Testis (tissue), 3 donors: ENCODE data around the gene RANBP17. TPM values are rescaled to one million over a fixed set of nuclear protein-coding genes. Genes with fewer than 3 reads are reported as not detected.

Source experiments
- DNase-seq: peaks from one replicate; pipeline ENCODE4 v3.0.0-alpha.2; 2019
- H3K27ac ChIP-seq, 2 donors: fragments of 200-600 bp; sonication (generic); one replicate each; pipeline ENCODE4 v1.5.1; 2019
- H3K27me3 ChIP-seq: fragments of 200-600 bp; sonication (generic); one replicate; pipeline ENCODE4 v1.5.1; 2019
- H3K36me3 ChIP-seq: fragments of 200-600 bp; sonication (generic); one replicate; pipeline ENCODE4 v1.5.1; 2017; ENCODE audit warnings: low read depth; ENCODE audit errors: missing control alignments
- H3K4me1 ChIP-seq: fragments of 200-600 bp; sonication (generic); one replicate; pipeline ENCODE4 v1.5.1; 2019
- H3K4me3 ChIP-seq, 2 donors: fragments of 200-600 bp; sonication (generic); one replicate each; pipeline ENCODE4 v1.5.1; 2017 to 2019
- H3K9me3 ChIP-seq: fragments of 200-600 bp; sonication (generic); one replicate; pipeline ENCODE4 v1.5.1; 2017
- CTCF ChIP-seq, 3 experiments: fragments of 450-650 bp in 2 of 3; fragments of 200-600 bp in 1 of 3; sonication (generic) in 1 of 3; IDR thresholded peaks; one replicate each; pipeline ENCODE4 v1.5.1; 2016 to 2019; ENCODE audit warnings: antibody characterized with exemption in 3 of 3, mild to moderate bottlenecking in 2 of 3, moderate library complexity in 1 of 3
- POLR2A ChIP-seq: fragments of 450-650 bp; IDR thresholded peaks from one replicate; pipeline ENCODE4 v1.6.1; 2017; ENCODE audit warnings: antibody characterized with exemption, mild to moderate bottlenecking, moderate library complexity
- WGBS, 2 donors: methylation state at CpG; one replicate each; pipeline ENCODE4 v1.1.5; 2018; 5-methylcytosine and 5-hydroxymethylcytosine counted together
- intact Hi-C: fragments of 100-400 bp; cut with DNase I; formaldehyde crosslinking; loops from one replicate; pipeline ENCODE4 v1.15.1; 2023; ENCODE audit warnings: low total_unique reads
- polyA plus RNA-seq: library from polyadenylated mRNA; stranded (reverse); fragments of 350-450 nt; fragmentation: Illumina TruSeq; extraction: RNeasy Lipid Tissue Mini Kit (QIAGEN cat#74804); gene quantifications from one replicate; pipeline ENCODE4 v1.2.3, GENCODE V29; 2014; ENCODE audit warnings: low read depth, low replicate concordance; ENCODE audit not compliant: insufficient read depth
- total RNA-seq, 2 donors: library from RNA; depleted of rRNA; stranded (reverse); fragments of >200 nt; gene quantifications; one replicate each; pipeline ENCODE4 v1.2.3, GENCODE V29; 2016

Gene RANBP17
- total and polyA plus RNA-seq, 3 donors from 2014 or later, result 34.1 to 63.9 (median 58.2) TPM

- DNase-seq, result no peak
- no peak overlapping the region for H3K4me3 ChIP-seq
- no peaks in the 10 kb centered on the region for H3K27me3 ChIP-seq
- no peaks in the 10 kb centered on the region for H3K9me3 ChIP-seq
- intact Hi-C loops, result no loop called here
- no peaks in the 10 kb centered on the region for H3K36me3 ChIP-seq
- TF ChIP-seq CTCF (IDR thresholded peaks at IDR 0.05) (no peak), POLR2A (no peak)
- WGBS, 2 donors, result 92 to 96% methylated on average over 2 of the region's 2 CpGs
- H3K4me1 ChIP-seq, result no peaks in the 10 kb centered on the region
- H3K27ac ChIP-seq, result no peak overlapping the region
Observed at GRCh38 chr5:171122372-171122771, 260.6 kb downstream of the RANBP17 start.

DNA sequence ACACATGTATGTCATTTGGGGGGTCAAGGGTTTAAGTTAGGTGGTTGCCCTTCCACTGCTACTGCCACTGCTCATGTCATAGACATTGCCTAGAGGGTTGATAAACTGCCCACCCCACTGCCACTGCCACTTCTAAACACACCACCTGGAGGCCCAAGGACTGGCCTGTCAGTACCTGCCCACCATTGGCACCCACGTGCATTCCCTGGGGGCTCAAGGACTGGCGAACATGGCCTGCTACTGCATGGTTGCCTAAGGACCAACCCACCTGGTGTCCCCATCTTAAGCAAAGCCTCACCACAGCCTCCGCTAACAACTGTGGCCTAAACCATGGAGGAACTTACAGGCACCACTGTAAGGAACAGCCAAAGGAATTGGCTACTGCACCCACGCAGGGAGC is 261.6 kb downstream of the RANBP17 start:
- Histone ChIP-seq H3K4me3 (no peak overlapping the region), H3K27me3 (no peaks in the 10 kb centered on the region), H3K9me3 (no peaks in the 10 kb centered on the region), H3K36me3 (no peaks in the 10 kb centered on the region), H3K4me1 (no peaks in the 10 kb centered on the region), H3K27ac (no peak overlapping the region)
- no peak for DNase-seq
- 93 to 98% methylated on average over 4 of the region's 4 CpGs for WGBS, 2 donors
- intact Hi-C loops, result no loop called here
- TF ChIP-seq POLR2A, result no peak
- TF ChIP-seq CTCF (IDR thresholded peaks at IDR 0.05), result no peak

DNA sequence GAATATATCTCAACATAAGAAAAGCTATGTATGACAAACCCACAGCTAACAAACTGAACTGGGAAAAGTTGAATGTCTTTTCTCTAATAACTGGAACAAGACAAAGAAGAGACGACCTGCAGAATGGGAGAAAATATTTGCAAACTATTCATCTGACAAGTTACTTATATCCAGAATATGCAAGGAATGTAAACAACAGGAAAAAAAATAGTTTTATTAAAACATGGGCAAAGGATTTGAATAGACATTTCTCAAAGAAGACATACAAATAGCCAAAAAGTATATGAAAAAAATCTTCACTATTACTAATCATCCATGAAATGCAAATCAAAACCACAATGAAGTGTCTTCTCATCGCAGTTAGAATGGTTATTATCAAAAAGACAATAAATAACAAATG is 265.5 kb downstream of the RANBP17 start:
- no peak overlapping the region for H3K27ac ChIP-seq
- TF ChIP-seq POLR2A (no peak), CTCF (IDR thresholded peaks at IDR 0.05) (no peak)
- 86 to 87% methylated on average over 2 of the region's 2 CpGs for WGBS, 2 donors
- no peak overlapping the region for H3K4me3 ChIP-seq
- H3K36me3 ChIP-seq, result no peaks in the 10 kb centered on the region
- H3K4me1 ChIP-seq, result no peaks in the 10 kb centered on the region
- intact Hi-C loops, result no loop called here
- DNase-seq, result no peak
- no peaks in the 10 kb centered on the region for H3K9me3 ChIP-seq
- H3K27me3 ChIP-seq, result no peaks in the 10 kb centered on the region

DNA sequence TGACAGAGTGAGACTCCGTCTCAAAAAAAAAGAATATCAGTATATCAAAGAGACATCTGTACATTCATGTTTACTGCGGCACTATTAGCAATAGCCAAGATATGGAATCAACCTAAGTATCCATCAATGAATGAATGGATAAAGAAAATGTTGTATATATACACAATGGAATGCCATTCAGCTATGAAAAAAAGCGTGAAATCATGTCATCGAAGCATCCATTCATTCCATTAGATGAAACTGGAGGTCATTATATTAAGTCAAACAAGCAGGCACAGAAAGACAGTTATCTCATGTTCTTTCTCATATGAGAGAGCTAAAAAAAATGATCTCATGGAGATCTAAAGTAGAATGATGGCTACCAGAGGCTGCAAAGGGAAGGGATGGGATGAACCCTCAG is 266.3 kb downstream of the RANBP17 start:
- Histone ChIP-seq H3K27me3 (no peaks in the 10 kb centered on the region), H3K4me1 (no peaks in the 10 kb centered on the region), H3K27ac (no peak overlapping the region), H3K4me3 (no peak overlapping the region), H3K9me3 (no peaks in the 10 kb centered on the region), H3K36me3 (no peaks in the 10 kb centered on the region)
- WGBS, 2 donors, result 91 to 96% methylated on average over 4 of the region's 4 CpGs
- intact Hi-C loops, result no loop called here
- DNase-seq, result no peak
- TF ChIP-seq CTCF (IDR thresholded peaks at IDR 0.05) (no peak), POLR2A (no peak)

- intact Hi-C loops, result no loop called here
- Histone ChIP-seq H3K27ac (no peak overlapping the region), H3K27me3 (no peaks in the 10 kb centered on the region), H3K36me3 (no peaks in the 10 kb centered on the region), H3K9me3 (no peaks in the 10 kb centered on the region), H3K4me3 (no peak overlapping the region), H3K4me1 (no peaks in the 10 kb centered on the region)
- TF ChIP-seq CTCF (IDR thresholded peaks at IDR 0.05) (no peak), POLR2A (no peak)
- DNase-seq, result no peak
- WGBS, 2 donors, result 73 to 85% methylated on average over 5 of the region's 5 CpGs
Observed at GRCh38 chr5:171129308-171129707, 267.5 kb downstream of the RANBP17 start.
